IMR-90 (cell line): ENCODE measurements around the gene MT3. TPM values are rescaled to one million over a fixed set of nuclear protein-coding genes. Genes with fewer than 3 reads are reported as not detected.

Experiments used
- ATAC-seq: fragments of 200-7000 bp; cut with Tn5 transposase; 2 replicates; pipeline ENCODE4 v1.9.1; 2020; ENCODE audit warnings: low read depth, mild to moderate bottlenecking, moderate library complexity
- BruUV-seq: library from RNA; stranded (reverse); fragments of 400-500 nt; replicated peaks from 2 replicates; lab custom pipeline; 2021; lab: Mats Ljungman, UMichigan
- CTCF ChIA-PET: fragments of 300-600 bp; formaldehyde crosslinking; extraction: SDS; loops from one replicate; lab custom pipeline; 2021; ENCODE audit warnings: antibody characterized with exemption; lab: Yijun Ruan, JAX
- POLR2A ChIA-PET: fragments of 300-600 bp; sonication (Branson Sonifier 250); formaldehyde crosslinking; loops from one replicate; lab custom pipeline; 2022; ENCODE audit warnings: antibody characterized with exemption; ENCODE audit not compliant: unreplicated experiment; lab: Charles Lee
- DNase-seq: peaks from one replicate; pipeline ENCODE4 v3.0.0; 2013
- H2AFZ ChIP-seq: replicated peaks from 2 replicates; pipeline ENCODE3; 2013; ENCODE audit warnings: low read length, mild to moderate bottlenecking; ENCODE audit not compliant: poor library complexity
- H2AK5ac ChIP-seq: 2 replicates; pipeline ENCODE4 v1.6.1; 2013; ENCODE audit warnings: low read depth, low read length, inconsistent platforms
- H2AK9ac ChIP-seq: replicated peaks from 2 replicates; pipeline ENCODE3; 2013; ENCODE audit warnings: mild to moderate bottlenecking, low read depth, low read length, moderate library complexity; ENCODE audit not compliant: poor library complexity
- H2BK120ac ChIP-seq: 2 replicates; pipeline ENCODE4 v1.6.1; 2013; ENCODE audit warnings: low read depth, low read length, inconsistent platforms
- H2BK15ac ChIP-seq: 3 replicates; pipeline ENCODE4 v1.6.1; 2013; ENCODE audit warnings: low read depth, low read length, inconsistent platforms
- H2BK20ac ChIP-seq: 2 replicates; pipeline ENCODE4 v1.6.1; 2013; ENCODE audit warnings: low read depth, mild to moderate bottlenecking, inconsistent platforms, low read length, moderate library complexity
- H2BK5ac ChIP-seq: 2 replicates; pipeline ENCODE4 v1.6.1; 2013; ENCODE audit warnings: mild to moderate bottlenecking, low read depth, low read length, inconsistent platforms; ENCODE audit not compliant: poor library complexity, severe bottlenecking
- H3K14ac ChIP-seq: replicated peaks from 2 replicates; pipeline ENCODE4 v1.6.1; 2013; ENCODE audit warnings: low read depth, low read length, inconsistent platforms
- H3K18ac ChIP-seq: 2 replicates; pipeline ENCODE4 v1.6.1; 2013; ENCODE audit warnings: low read depth, low read length, control low read depth
- H3K23ac ChIP-seq: 2 replicates; pipeline ENCODE4 v1.6.1; 2013; ENCODE audit warnings: low read depth, low read length, inconsistent platforms
- H3K27ac ChIP-seq: 2 replicates; pipeline ENCODE4 v1.5.1; 2013; ENCODE audit warnings: mild to moderate bottlenecking, control low read depth, low read length; ENCODE audit not compliant: insufficient read depth
- H3K27me3 ChIP-seq: 2 replicates; pipeline ENCODE4 v1.6.1; 2013; ENCODE audit warnings: low read length; ENCODE audit not compliant: control insufficient read depth, insufficient read depth
- H3K36me3 ChIP-seq: 2 replicates; pipeline ENCODE4 v1.6.1; 2013; ENCODE audit warnings: low read length, mixed read lengths; ENCODE audit not compliant: control insufficient read depth, insufficient read depth
- H3K4ac ChIP-seq: 2 replicates; pipeline ENCODE4 v1.6.1; 2013; ENCODE audit warnings: low read depth, low read length, inconsistent platforms
- H3K4me1 ChIP-seq: 2 replicates; pipeline ENCODE4 v1.6.1; 2013; ENCODE audit warnings: low read length, mixed read lengths; ENCODE audit not compliant: control insufficient read depth, insufficient read depth
- H3K4me2 ChIP-seq: 2 replicates; pipeline ENCODE4 v1.6.1; 2013; ENCODE audit warnings: low read depth, mild to moderate bottlenecking, control low read depth, low read length, moderate library complexity
- H3K4me3 ChIP-seq: 2 replicates; pipeline ENCODE4 v1.5.1; 2013; ENCODE audit warnings: low read depth, mild to moderate bottlenecking, control low read depth, low read length, moderate library complexity; ENCODE audit not compliant: insufficient read depth
- H3K56ac ChIP-seq: 2 replicates; pipeline ENCODE4 v1.6.1; 2013; ENCODE audit warnings: low read length, inconsistent platforms; ENCODE audit not compliant: insufficient read depth; ENCODE audit errors: extremely low read depth
- H3K79me1 ChIP-seq, 2 experiments: 2 replicates each; pipeline ENCODE4 v1.6.1; 2013; ENCODE audit warnings: low read length in 2 of 2, inconsistent platforms in 1 of 2, low read depth in 1 of 2
- H3K9ac ChIP-seq: 2 replicates; pipeline ENCODE4 v1.6.1; 2013; ENCODE audit warnings: low read depth, low read length, control low read depth
- H3K9me1 ChIP-seq: 2 replicates; pipeline ENCODE4 v1.6.1; 2013; ENCODE audit warnings: low read length, inconsistent platforms; ENCODE audit not compliant: insufficient read depth
- H3K9me3 ChIP-seq: 2 replicates; pipeline ENCODE4 v1.6.1; 2013; ENCODE audit warnings: low read length; ENCODE audit not compliant: control insufficient read depth, insufficient read depth
- H4K20me1 ChIP-seq: 2 replicates; pipeline ENCODE4 v1.6.1; 2013; ENCODE audit warnings: low read length, inconsistent platforms; ENCODE audit not compliant: insufficient read depth
- H4K5ac ChIP-seq: 2 replicates; pipeline ENCODE4 v1.6.1; 2013; ENCODE audit warnings: mild to moderate bottlenecking, low read depth, low read length, control low read depth
- H4K8ac ChIP-seq, 2 experiments: 2 replicates each; pipeline ENCODE4 v1.6.1; 2013; ENCODE audit warnings: low read depth in 2 of 2, low read length in 2 of 2, control low read depth in 1 of 2, inconsistent platforms in 1 of 2
- H4K91ac ChIP-seq: 2 replicates; pipeline ENCODE4 v1.6.1; 2013; ENCODE audit warnings: low read depth, low read length, inconsistent platforms; ENCODE audit not compliant: insufficient read depth
- BHLHE40 ChIP-seq: fragments of 150-350 bp; IDR thresholded peaks from 2 replicates; pipeline ENCODE4 v1.6.1; 2016; ENCODE audit warnings: mild to moderate bottlenecking, low read depth, low read length
- CEBPB ChIP-seq: IDR thresholded peaks from 2 replicates; pipeline ENCODE4 v1.6.1; 2012; ENCODE audit warnings: low read depth, low read length, improper control_type of control experiment
- FOS ChIP-seq: fragments of 150-350 bp; IDR thresholded peaks from 2 replicates; pipeline ENCODE4 v1.6.1; 2016; ENCODE audit warnings: low read depth, low read length
- MAFK ChIP-seq: IDR thresholded peaks from 2 replicates; pipeline ENCODE4 v1.6.1; 2012; ENCODE audit warnings: low read depth, low read length, improper control_type of control experiment
- MAZ ChIP-seq: IDR thresholded peaks from 2 replicates; pipeline ENCODE4 v1.6.1; 2012; ENCODE audit warnings: low read depth, mild to moderate bottlenecking, low read length, improper control_type of control experiment, moderate library complexity, borderline replicate concordance
- RAD21 ChIP-seq: IDR thresholded peaks from 2 replicates; pipeline ENCODE4 v1.6.1; 2012; ENCODE audit warnings: low read length, improper control_type of control experiment
- SMC3 ChIP-seq: fragments of 150-350 bp; IDR thresholded peaks from 2 replicates; pipeline ENCODE4 v1.6.1; 2016; ENCODE audit warnings: low read depth, mild to moderate bottlenecking, antibody characterized with exemption, low read length, moderate library complexity
- dilution Hi-C: fragments of 300-500 bp; cut with HindIII; formaldehyde crosslinking; loops from one replicate; pipeline ENCODE4 v1.14.3; 2018; ENCODE audit warnings: low sequenced_read_pairs; ENCODE audit not compliant: unreplicated experiment
- in situ Hi-C: fragments of 300-500 bp; cut with MboI; formaldehyde crosslinking; loops from 3 replicates; pipeline ENCODE4 v1.14.3; 2019; ENCODE audit warnings: low sequenced_read_pairs, inconsistent platforms, mixed read lengths
- intact Hi-C: fragments of 100-400 bp; cut with micrococcal nuclease; formaldehyde crosslinking; loops from 2 replicates; pipeline ENCODE4 v1.10.0; 2022
- polyA plus RNA-seq, 3 experiments: library from polyadenylated mRNA; depleted of rRNA; stranded (reverse); fragments of >200 nt; gene quantifications; 2 replicates each; pipeline ENCODE4 v1.2.3, GENCODE V29; 2012; ENCODE audit warnings: low replicate concordance in 1 of 3
- total RNA-seq: library from RNA; depleted of rRNA; stranded (reverse); fragments of >200 nt; gene quantifications from 2 replicates; pipeline ENCODE4 v1.2.3, GENCODE V29; 2012
- TF ChIP-seq, protein P1 (sequence below): fragments of 150-350 bp; IDR thresholded peaks from 2 replicates; pipeline ENCODE4 v1.6.1; 2016; ENCODE audit warnings: low read depth, mild to moderate bottlenecking, low read length, moderate library complexity, borderline replicate concordance
- TF ChIP-seq, protein P2 (sequence below): fragments of 150-350 bp; IDR thresholded peaks from 2 replicates; pipeline ENCODE4 v1.6.1; 2017; ENCODE audit warnings: mild to moderate bottlenecking, antibody characterized with exemption, low read length, low read depth

MT3 gene
- total and polyA plus RNA-seq, 2 of the 4 experiments (the other 2 are of a cell fraction) = 0.62 TPM; not detected in 1

DNA sequence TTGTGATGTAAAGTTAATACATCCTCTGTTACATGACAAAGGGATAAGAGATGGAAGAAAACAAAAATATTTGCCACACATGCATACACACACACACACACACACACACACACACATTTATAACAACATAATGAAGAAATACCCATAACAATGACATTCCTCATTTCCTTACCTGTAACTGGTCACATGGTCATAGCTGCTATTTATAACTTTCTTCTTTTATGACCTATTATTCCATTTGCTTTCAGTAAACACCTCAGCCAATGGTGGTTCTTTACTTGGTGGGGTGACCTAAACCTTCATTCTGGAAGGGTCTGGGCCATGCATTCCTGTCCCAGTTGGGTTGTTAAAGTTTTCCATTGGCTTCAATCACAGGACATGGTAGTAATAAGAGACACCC, 24.4 kb downstream of the MT3 start:
- no TSS peak for BruUV-seq
- in situ Hi-C loops = no loop called here
- no peak overlapping the region; the same call in 1 of the 2 replicates for H3K4me2 ChIP-seq

More for the DNA sequence above, 24.4 kb downstream of the MT3 start:
- Histone ChIP-seq H2BK20ac (peak overlapping the region; percentile 96), H3K9ac (no peak overlapping the region), H3K18ac (peak overlapping the region; percentile 58; the same call in 1 of the 2 replicates), H4K5ac (peak overlapping the region; percentile 36; the same call in 1 of the 2 replicates), H2AK5ac (peak overlapping the region; percentile 97), H2BK5ac (peak overlapping the region; percentile 89), H3K14ac (peak overlapping the region; percentile 81), H4K20me1 (no peaks in the 10 kb centered on the region), H4K91ac (peak overlapping the region; percentile 91), H3K23ac (peak overlapping the region; percentile 92), H2BK15ac (peak overlapping the region; percentile 98; the same call in 2 of the 3 replicates), H3K79me1 (peaks cover 2 to 58% of the 10 kb centered on the region in 2 experiments; a peak in 3 of 4 replicates), H3K9me1 (peaks cover 21% of the 10 kb centered on the region), H3K4me1 (peaks cover 36% of the 10 kb centered on the region), H2AFZ (no peak overlapping the region), H3K9me3 (no peaks in the 10 kb centered on the region), H3K27ac (no peak overlapping the region; the same call in 1 of the 2 replicates), H2AK9ac (no peak overlapping the region), H4K8ac (peak overlapping the region; percentile 70 to 75), H3K27me3 (no peaks in the 10 kb centered on the region), H2BK120ac (peak overlapping the region; percentile 96), H3K56ac (peak overlapping the region; percentile 41; the same call in 1 of the 2 replicates), H3K36me3 (no peaks in the 10 kb centered on the region), H3K4ac (peak overlapping the region; percentile 93), H3K4me3 (no peak overlapping the region)
- dilution Hi-C loops (no loop called here), intact Hi-C loops (no loop called here)
- ChIA-PET CTCF (no interaction called here), POLR2A (no interaction called here)
- TF ChIP-seq FOS (no peak), RAD21 (no peak), CEBPB (no peak), MAZ (no peak), MAFK (no peak), SMC3 (no peak), BHLHE40 (no peak)
- TF ChIP-seq, protein P1, sequence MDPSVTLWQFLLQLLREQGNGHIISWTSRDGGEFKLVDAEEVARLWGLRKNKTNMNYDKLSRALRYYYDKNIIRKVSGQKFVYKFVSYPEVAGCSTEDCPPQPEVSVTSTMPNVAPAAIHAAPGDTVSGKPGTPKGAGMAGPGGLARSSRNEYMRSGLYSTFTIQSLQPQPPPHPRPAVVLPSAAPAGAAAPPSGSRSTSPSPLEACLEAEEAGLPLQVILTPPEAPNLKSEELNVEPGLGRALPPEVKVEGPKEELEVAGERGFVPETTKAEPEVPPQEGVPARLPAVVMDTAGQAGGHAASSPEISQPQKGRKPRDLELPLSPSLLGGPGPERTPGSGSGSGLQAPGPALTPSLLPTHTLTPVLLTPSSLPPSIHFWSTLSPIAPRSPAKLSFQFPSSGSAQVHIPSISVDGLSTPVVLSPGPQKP = no peak
- TF ChIP-seq, protein P2, sequence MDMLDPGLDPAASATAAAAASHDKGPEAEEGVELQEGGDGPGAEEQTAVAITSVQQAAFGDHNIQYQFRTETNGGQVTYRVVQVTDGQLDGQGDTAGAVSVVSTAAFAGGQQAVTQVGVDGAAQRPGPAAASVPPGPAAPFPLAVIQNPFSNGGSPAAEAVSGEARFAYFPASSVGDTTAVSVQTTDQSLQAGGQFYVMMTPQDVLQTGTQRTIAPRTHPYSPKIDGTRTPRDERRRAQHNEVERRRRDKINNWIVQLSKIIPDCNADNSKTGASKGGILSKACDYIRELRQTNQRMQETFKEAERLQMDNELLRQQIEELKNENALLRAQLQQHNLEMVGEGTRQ = no peak
- ATAC-seq = no peak
- no peak for DNase-seq
